Measurements from ENCODE around the gene C22orf23. TPM values are rescaled to one million over a fixed set of nuclear protein-coding genes. Genes with fewer than 3 reads are reported as not detected.
A peak's percentile ranks its signal among the peaks of the same experiment; 100 is the strongest.

The C22orf23 gene
- total RNA-seq, 1 experiment from 2014 or later = 0.22 TPM

- no peak for DNase-seq (ENCODE audit: low read depth)
Measured at GRCh38 chr22:37925767-37926166, 27.6 kb downstream of the C22orf23 start.

DNA sequence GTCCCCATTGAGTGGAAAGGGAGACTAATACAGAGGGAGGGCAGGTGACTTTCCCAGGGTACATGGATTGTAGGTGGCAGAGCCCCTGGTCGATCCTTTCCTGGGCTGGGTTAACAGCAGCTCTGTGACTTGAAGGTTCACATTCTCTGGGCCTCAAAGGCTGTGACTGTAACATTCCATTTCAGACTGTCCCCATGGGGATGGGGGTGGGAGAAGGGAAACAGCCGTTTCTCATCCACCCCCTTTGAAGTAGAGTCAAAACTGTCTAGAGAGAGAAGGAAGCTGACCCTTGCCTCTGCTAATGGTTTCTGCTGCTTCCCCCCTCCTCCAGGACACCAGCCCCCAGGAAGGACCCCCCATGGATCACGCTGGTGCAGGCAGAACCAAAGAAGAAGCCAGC lies 28.1 kb downstream of the C22orf23 start:
- DNase-seq (ENCODE audit: low read depth) = no peak

DNA sequence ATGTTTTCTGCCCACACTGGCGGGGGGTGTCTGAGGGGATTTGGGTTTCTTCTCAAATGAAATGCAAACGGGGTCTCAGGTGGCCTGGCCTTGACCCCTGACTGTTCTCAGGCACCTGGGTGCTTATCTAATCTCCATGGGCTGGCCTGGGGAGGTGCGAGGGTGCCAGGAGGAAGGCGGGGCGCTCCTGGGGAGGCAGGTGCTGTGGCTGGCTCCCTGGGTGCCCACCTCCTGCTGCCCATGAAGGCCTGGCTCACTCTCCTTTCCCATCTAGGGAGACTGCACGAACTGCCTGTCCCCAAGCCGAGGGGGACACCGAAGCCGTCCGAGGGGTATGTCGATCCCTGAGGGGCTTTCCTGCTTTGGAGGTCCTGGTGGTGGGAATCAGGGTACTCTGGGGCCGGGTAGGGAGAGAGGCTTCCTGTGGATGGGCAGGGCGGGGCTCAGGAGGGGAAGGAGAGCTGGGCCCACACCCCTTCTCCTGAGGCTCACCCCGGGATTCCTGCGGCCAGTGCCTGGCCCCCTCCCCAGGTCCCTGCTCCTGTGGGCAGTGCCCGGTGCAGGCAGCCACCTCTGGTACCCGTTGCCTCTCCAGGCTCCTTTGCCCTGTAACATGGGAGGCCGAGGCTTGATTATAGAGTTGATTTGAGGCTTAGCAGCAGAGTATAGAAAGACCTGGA lies 28.9 kb downstream of the C22orf23 start:
- no peak for DNase-seq (ENCODE audit: low read depth)

- no peak for DNase-seq (ENCODE audit: low read depth)
Measured at GRCh38 chr22:37923927-37924326, 29.5 kb downstream of the C22orf23 start.

- no peak for DNase-seq (ENCODE audit: low read depth)
Measured at GRCh38 chr22:37922191-37922590, 31.2 kb downstream of the C22orf23 start.

GRCh38 chr22:37920126-37920525 lies 33.3 kb downstream of the C22orf23 start:
- no peak for DNase-seq (ENCODE audit: low read depth)

GRCh38 chr22:37918580-37919270 lies 34.7 kb downstream of the C22orf23 start:
- no peak for DNase-seq (ENCODE audit: low read depth)

DNA sequence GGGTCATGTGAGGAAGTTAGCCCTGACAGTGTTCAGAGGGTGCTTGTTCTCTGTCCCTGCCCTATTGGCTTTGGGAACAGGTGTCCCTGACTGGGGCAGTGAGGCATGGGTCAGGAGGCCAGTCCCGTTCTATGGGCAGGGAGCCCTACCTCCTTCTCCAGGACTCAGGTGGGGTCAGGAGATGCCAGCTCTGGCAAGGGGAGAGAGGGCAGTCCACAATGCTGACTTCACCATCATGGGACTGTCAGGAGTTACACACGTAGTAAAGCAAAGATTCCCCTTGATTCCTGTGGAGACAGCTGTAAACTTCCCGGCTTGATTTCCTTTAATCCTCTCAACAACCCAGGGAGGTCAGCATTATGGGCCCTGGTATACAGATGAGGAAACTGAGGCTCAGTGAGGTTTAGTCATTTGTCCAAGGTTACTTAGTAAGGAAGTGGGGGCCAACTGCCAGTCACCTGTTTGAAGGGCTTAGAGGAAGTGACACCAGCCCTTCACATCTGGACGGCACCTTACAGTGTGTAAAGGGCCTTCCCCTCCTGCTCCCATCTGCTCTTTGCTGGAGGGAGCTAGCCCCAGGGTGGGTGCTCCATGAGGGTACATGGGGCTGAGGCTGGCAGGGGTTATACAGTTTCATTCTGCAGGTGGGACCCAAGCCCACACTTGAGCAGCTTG lies 35.4 kb downstream of the C22orf23 start:
- DNase-seq (ENCODE audit: low read depth) = no peak

DNA sequence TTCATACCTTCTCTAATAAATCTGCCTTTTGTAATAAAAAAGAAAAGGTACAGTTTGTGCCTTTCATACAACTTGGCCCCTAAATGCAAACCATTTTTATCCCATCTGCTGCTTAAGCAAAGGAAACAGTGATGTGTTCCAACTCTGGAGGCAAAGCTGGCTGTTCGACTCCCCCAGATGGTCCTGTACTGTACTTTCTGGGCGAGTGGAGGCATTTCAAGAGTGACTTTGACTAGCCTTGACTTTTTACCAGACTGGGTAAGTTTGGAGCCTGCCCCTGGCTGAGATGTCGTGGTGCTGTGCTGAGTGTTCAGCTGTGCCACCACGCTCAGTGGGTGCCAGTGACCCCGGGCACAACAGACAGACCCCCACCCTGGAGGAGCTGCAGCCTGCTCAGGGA lies 37.1 kb downstream of the C22orf23 start:
- no peak for DNase-seq (ENCODE audit: low read depth)

DNA sequence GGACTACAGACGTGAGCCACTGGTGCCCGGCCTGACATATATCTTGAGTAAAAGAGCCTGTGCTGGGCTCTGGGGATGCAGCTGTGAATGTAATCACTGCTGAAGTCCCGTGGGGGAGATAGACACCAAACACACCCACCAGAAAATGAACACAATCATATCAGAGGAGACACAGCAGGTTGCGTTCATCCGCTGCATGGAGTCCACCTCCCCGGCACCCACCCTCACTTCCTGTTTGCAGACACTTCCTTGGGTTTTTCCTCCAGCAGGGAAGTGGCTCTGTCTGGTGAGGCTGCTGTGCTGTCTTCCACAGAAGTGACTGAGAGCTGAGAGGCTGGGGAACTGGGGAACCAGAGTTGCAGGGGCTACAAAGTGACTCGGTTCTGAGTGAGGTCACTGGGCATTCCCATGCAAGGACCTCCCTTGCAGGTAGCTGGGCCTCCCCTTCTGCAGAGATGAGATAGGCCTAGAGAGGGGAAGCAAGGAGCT lies 40.1 kb downstream of the C22orf23 start:
- DNase-seq (ENCODE audit: low read depth) = no peak

GRCh38 chr22:37912171-37912570 lies 41.2 kb downstream of the C22orf23 start:
- no peak for DNase-seq (ENCODE audit: low read depth)

- no peak for DNase-seq (ENCODE audit: low read depth)
Measured at GRCh38 chr22:37911697-37912096, 41.7 kb downstream of the C22orf23 start.

DNA sequence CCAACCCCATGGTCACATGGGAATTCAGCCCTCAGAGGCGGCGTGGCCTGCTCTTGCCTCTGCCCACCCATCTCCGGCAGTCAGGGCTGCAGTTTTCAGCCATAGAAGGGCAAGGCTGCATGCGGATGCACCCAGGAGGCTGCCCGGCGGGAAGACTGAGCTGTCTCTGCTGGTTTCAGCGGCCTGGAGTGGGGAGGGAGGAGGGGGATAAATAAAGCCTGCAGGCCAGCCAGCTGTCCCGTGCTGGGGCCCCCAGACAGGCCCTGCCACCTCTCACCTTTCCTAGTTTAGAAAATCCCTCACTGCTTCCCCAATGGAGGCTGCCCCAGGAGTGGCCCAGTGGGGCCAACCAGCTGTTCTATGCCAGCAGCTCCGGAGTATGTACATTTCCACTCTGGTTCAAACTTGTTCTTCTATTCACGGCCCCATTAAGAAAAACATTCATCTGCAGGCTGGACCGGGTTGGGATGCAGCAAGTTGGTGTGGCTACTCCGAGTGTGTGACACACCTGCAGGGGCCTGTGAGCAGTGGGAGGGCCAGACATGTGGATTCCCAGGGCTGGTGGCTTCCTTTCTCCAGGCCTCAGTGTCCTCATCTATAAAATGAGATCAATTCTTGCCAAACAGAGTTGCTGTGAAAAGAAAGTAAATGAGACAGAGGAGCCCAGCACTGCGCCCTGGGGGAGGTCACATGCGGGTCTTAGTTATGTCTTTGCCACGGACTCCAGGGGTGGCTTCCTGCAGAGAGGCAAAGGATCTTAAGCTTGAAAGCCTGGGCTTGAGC lies 42.3 kb downstream of the C22orf23 start:
- DNase-seq (ENCODE audit: low read depth) = no peak

GRCh38 chr22:37909766-37910165 lies 43.6 kb downstream of the C22orf23 start:
- DNase-seq (ENCODE audit: low read depth) = no peak

GRCh38 chr22:37907036-37907954 lies 46.1 kb downstream of the C22orf23 start:
- no peak for DNase-seq (ENCODE audit: low read depth)

GRCh38 chr22:37906364-37907008 lies 46.9 kb downstream of the C22orf23 start:
- no peak for DNase-seq (ENCODE audit: low read depth)

- peak; percentile 70 for DNase-seq (ENCODE audit: low read depth)
Measured at GRCh38 chr22:37905534-37906363, 47.7 kb downstream of the C22orf23 start, which contains the start of gene MICALL1. Gene MICALL1 (plus strand): TSS chr22:37906297. CDS start chr22:37906423, 126 bp downstream.

- peak; percentile 93 for DNase-seq (ENCODE audit: low read depth)
Measured at GRCh38 chr22:37904572-37905533, 48.5 kb downstream of the C22orf23 start.

Measured in M059J (cell line).